ENCODE data around the gene GRN. TPM values are rescaled to one million over a fixed set of nuclear protein-coding genes. Genes with fewer than 3 reads are reported as not detected.

Gene GRN
- total and polyA plus RNA-seq, 2 donors (not counting 3 experiments of a cell fraction or from before 2014, with no cell fraction given): 343 to 1,034 TPM

DNA sequence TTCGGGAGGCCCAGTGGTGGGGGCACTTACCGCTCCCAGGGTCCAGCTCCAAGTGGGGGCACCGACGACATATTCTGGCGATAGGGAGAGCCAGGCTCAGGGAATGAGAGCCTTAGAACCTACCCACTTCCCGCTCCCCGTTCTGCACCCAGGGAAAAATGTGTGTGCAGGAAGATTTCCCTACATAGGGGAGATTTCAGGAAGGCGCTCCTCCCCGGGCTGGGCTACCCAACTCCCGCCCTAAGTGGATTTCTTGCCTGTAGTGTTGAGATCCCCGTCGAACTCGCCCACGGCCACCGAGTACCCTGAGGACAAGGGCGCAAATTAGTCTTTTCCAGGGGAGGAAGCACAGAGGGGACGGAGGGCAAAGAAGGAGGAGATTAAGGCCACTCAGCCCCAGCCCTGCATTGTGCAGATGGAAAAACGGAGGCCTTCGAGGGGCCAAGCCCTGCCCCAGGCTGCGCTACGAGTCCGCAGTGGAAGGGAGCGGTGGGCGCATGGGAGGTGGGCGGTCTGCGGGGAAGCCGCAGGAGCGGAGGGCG, 39.2 kb downstream of the GRN start:
- no peaks in the 10 kb centered on the region for H3K36me3 ChIP-seq (ENCODE audit: control insufficient read depth in 2 of 2, extremely low read depth in 1 of 2, insufficient read depth in 2 of 2, low read length in 2 of 2)
- dilution Hi-C loops (cut with MboI; ENCODE audit: extremely low pct_ligation_motif_present, low sequenced_read_pairs): no loop called here
- FAIRE-seq (no peak), DNase-seq (ENCODE audit: low read depth, low spot score) (no peak)
- ChIA-PET POLR2A (no interaction called here), CTCF (interaction anchor here (2.3 to 3.0 kb wide), 2 partner anchors 9 to 139 kb away, joined by 11 to 16 read pairs; no protein-coding TSS in a partner anchor)
- no peak overlapping the region for H3K9ac ChIP-seq (replicated peaks; ENCODE audit: extremely low read depth, insufficient read depth, low read length)
- H3K4me1 ChIP-seq (ENCODE audit: control insufficient read depth, extremely low read depth, insufficient read depth, low read length): peaks cover 8% of the 10 kb centered on the region
- no peaks in the 10 kb centered on the region for H3K9me1 ChIP-seq (replicated peaks; ENCODE audit: control insufficient read depth, extremely low read depth, insufficient read depth, low read length)
- peak overlapping the region; percentile 91 for H2AFZ ChIP-seq (ENCODE audit: low read depth, low read length)
- H3K27me3 ChIP-seq (ENCODE audit: control insufficient read depth in 2 of 2, insufficient read depth in 2 of 2, low read length in 2 of 2): peaks cover 13% of the 10 kb centered on the region in 2 experiments
- intact Hi-C loops (cut with micrococcal nuclease): no loop called here
- no peaks in the 10 kb centered on the region for H3K9me3 ChIP-seq (replicated peaks; ENCODE audit: control insufficient read depth, insufficient read depth, low read length)
- H3K27ac ChIP-seq (ENCODE audit: insufficient read depth, low read depth, low read length): no peak overlapping the region
- no peak for TF ChIP-seq POLR2AphosphoS5 (IDR thresholded peaks at IDR 0.05; ENCODE audit: insufficient read depth, low read depth, low read length)
- no peak for TF ChIP-seq JUN (IDR thresholded peaks at IDR 0.05; ENCODE audit: borderline replicate concordance, insufficient read depth, insufficient read length, low read depth)
- no peak for TF ChIP-seq CTCF (IDR thresholded peaks at IDR 0.05; ENCODE audit: extremely low read depth in 1 of 2, insufficient read depth in 1 of 2, low read depth in 1 of 2, low read length in 2 of 2)
- TF ChIP-seq POLR2A (IDR thresholded peaks at IDR 0.05; ENCODE audit: low read depth, low read length): no peak
- TF ChIP-seq MYC (IDR thresholded peaks at IDR 0.05; ENCODE audit: low read depth, low read length): no peak
- TF ChIP-seq, protein P1, sequence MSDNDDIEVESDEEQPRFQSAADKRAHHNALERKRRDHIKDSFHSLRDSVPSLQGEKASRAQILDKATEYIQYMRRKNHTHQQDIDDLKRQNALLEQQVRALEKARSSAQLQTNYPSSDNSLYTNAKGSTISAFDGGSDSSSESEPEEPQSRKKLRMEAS (IDR thresholded peaks at IDR 0.05; ENCODE audit: insufficient read depth, insufficient read length): no peak
- TF ChIP-seq FOS (IDR thresholded peaks at IDR 0.05; ENCODE audit: borderline replicate concordance, insufficient read depth, low read length): no peak
- no peak for TF ChIP-seq GATA2 (IDR thresholded peaks at IDR 0.05; ENCODE audit: insufficient read depth, insufficient read length, low read depth, low read length)
- no peak for TF ChIP-seq EZH2 (IDR thresholded peaks at IDR 0.05; ENCODE audit: borderline replicate concordance, low read depth, low read length, severe bottlenecking)
- no peak overlapping the region for H3K4me2 ChIP-seq (ENCODE audit: insufficient read depth, low read length)
- BruUV-seq (replicated peaks): no TSS peak
- H4K20me1 ChIP-seq (replicated peaks; ENCODE audit: control insufficient read depth, extremely low read depth, insufficient read depth, low read length): no peaks in the 10 kb centered on the region
- no peak overlapping the region for H3K4me3 ChIP-seq (replicated peaks in 1 of 3; ENCODE audit: insufficient read depth in 1 of 3, low read depth in 1 of 3, low read length in 3 of 3)
- no peaks in the 10 kb centered on the region for H3K79me2 ChIP-seq (ENCODE audit: control insufficient read depth, insufficient read depth, low read length)

All from endothelial cell of umbilical vein (primary cell).